ENCODE measurements around the gene RAET1E. TPM values are rescaled to one million over a fixed set of nuclear protein-coding genes. Genes with fewer than 3 reads are reported as not detected.

The RAET1E gene
- total RNA-seq, 2 experiments from 2014 or later, result not detected

DNA sequence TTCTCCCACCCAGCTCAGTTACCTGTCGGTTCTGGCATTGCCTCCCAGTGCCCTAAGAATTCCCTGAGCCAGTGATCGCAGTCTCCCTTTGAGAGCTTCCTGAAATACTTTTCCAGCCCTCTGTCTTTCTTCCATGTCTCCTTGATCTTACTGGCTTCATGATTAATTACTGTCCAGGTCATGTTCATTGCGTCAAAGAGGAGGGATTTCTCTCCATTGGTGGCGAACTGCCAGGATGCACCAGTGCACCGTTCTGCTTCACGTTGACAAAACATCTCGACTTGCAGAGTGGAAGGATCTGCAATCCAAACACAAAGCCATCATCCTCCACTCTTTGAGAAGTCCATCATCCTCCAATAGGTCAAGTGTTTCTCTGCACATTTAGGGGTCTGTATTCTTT is 8.6 kb downstream of the RAET1E start:
- Histone ChIP-seq H3K27ac (ENCODE audit: low read depth in 1 of 2, low read length in 2 of 2) (no peak overlapping the region), H3K4me1 (ENCODE audit: insufficient read depth, low read length) (no peaks in the 10 kb centered on the region), H3K36me3 (ENCODE audit: insufficient read depth, low read length) (no peaks in the 10 kb centered on the region), H3K9me3 (ENCODE audit: control insufficient read depth in 1 of 2, insufficient read depth in 1 of 2, low read length in 2 of 2) (no peaks in the 10 kb centered on the region), H3K4me3 (ENCODE audit: low read length) (no peak overlapping the region), H3K27me3 (ENCODE audit: control insufficient read depth in 1 of 2, insufficient read depth in 2 of 2, low read length in 2 of 2) (no peaks in the 10 kb centered on the region)
- ChIA-PET POLR2A (no interaction called here), CTCF (no interaction called here)
- Mint-ChIP-seq H3K36me3 (ENCODE audit: low read depth) (no peaks in the 10 kb centered on the region), H3K4me1 (ENCODE audit: low read depth) (no peaks in the 10 kb centered on the region), H3K27me3 (peaks cover 14% of the 10 kb centered on the region), H3K9me3 (no peaks in the 10 kb centered on the region), H3K4me3 (no peak overlapping the region), H3K27ac (no peak overlapping the region)
- DNase-seq (no peak), ATAC-seq (ENCODE audit: poor library complexity) (no peak)
- intact Hi-C loops (cut with DNase I, micrococcal nuclease), result no loop called here
- TF ChIP-seq, protein P1, sequence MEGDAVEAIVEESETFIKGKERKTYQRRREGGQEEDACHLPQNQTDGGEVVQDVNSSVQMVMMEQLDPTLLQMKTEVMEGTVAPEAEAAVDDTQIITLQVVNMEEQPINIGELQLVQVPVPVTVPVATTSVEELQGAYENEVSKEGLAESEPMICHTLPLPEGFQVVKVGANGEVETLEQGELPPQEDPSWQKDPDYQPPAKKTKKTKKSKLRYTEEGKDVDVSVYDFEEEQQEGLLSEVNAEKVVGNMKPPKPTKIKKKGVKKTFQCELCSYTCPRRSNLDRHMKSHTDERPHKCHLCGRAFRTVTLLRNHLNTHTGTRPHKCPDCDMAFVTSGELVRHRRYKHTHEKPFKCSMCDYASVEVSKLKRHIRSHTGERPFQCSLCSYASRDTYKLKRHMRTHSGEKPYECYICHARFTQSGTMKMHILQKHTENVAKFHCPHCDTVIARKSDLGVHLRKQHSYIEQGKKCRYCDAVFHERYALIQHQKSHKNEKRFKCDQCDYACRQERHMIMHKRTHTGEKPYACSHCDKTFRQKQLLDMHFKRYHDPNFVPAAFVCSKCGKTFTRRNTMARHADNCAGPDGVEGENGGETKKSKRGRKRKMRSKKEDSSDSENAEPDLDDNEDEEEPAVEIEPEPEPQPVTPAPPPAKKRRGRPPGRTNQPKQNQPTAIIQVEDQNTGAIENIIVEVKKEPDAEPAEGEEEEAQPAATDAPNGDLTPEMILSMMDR (IDR thresholded peaks at IDR 0.05), result no peak

DNA sequence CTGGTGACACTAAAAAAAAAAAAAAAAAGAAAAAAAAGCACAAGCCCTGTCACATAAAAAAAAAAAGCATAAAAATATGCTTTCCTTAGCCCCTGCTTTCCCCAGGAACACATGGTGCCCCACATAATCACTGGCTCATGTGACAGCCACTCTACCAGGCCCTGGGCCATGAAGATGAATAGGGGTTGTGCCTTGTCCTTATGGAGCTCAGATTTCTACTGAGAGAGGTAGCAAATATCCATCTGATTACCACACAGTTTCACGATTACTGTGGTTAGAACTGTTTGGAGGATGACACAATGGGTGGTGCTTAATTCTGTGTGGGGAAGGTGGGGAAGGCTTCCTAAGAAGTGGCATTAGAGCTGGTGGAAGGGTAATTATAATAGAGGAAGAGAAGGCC is 9.3 kb downstream of the RAET1E start:
- no peak overlapping the region for H3K27ac ChIP-seq (ENCODE audit: low read depth in 1 of 2, low read length in 2 of 2)
- no peaks in the 10 kb centered on the region for H3K9me3 ChIP-seq (ENCODE audit: control insufficient read depth in 1 of 2, insufficient read depth in 1 of 2, low read length in 2 of 2)
- H3K36me3 Mint-ChIP-seq (ENCODE audit: low read depth), result no peaks in the 10 kb centered on the region
- no peak overlapping the region for H3K27ac Mint-ChIP-seq
- no peaks in the 10 kb centered on the region for H3K36me3 ChIP-seq (ENCODE audit: insufficient read depth, low read length)
- no peak for ATAC-seq (ENCODE audit: poor library complexity)
- no peaks in the 10 kb centered on the region for H3K4me1 Mint-ChIP-seq (ENCODE audit: low read depth)
- peaks cover 19% of the 10 kb centered on the region for H3K27me3 Mint-ChIP-seq
- no peaks in the 10 kb centered on the region for H3K27me3 ChIP-seq (ENCODE audit: control insufficient read depth in 1 of 2, insufficient read depth in 2 of 2, low read length in 2 of 2)
- DNase-seq, result no peak
- no peaks in the 10 kb centered on the region for H3K9me3 Mint-ChIP-seq
- POLR2A ChIA-PET, result no interaction called here
- TF ChIP-seq, protein P1 (IDR thresholded peaks at IDR 0.05), result no peak
- intact Hi-C loops (cut with DNase I, micrococcal nuclease), result no loop called here
- CTCF ChIA-PET, result no interaction called here
- H3K4me3 Mint-ChIP-seq, result no peak overlapping the region
- H3K4me1 ChIP-seq (ENCODE audit: insufficient read depth, low read length), result no peaks in the 10 kb centered on the region
- H3K4me3 ChIP-seq (ENCODE audit: low read length), result no peak overlapping the region

DNA sequence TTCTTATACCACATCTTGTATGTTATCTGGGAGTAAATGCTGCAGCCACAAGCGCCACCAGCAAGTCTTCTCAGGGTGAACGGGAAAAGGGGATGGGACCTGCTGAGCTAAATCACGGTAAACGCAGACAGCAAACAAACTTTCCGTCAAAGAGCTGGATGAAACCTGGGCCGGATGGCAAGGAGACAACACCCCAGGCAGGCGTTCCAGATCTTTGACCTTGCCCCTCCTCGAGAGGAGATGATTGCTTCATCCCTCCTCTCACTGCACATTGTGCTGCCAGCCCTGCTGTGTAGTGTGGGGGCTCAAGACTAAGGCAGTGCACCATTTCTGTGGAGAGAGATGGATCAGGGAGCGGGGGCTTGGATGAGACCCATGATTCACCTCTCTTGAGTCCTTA is 9.8 kb downstream of the RAET1E start:
- no peaks in the 10 kb centered on the region for H3K9me3 Mint-ChIP-seq
- Histone ChIP-seq H3K9me3 (ENCODE audit: control insufficient read depth in 1 of 2, insufficient read depth in 1 of 2, low read length in 2 of 2) (no peaks in the 10 kb centered on the region), H3K4me3 (ENCODE audit: low read length) (no peak overlapping the region), H3K27me3 (ENCODE audit: control insufficient read depth in 1 of 2, insufficient read depth in 2 of 2, low read length in 2 of 2) (no peaks in the 10 kb centered on the region), H3K4me1 (ENCODE audit: insufficient read depth, low read length) (no peaks in the 10 kb centered on the region), H3K36me3 (ENCODE audit: insufficient read depth, low read length) (no peaks in the 10 kb centered on the region), H3K27ac (ENCODE audit: low read depth in 1 of 2, low read length in 2 of 2) (no peak overlapping the region)
- ChIA-PET POLR2A (no interaction called here), CTCF (no interaction called here)
- ATAC-seq (ENCODE audit: poor library complexity) (no peak), DNase-seq (no peak)
- intact Hi-C loops (cut with DNase I, micrococcal nuclease), result no loop called here
- H3K4me3 Mint-ChIP-seq, result no peak overlapping the region
- H3K4me1 Mint-ChIP-seq (ENCODE audit: low read depth), result no peaks in the 10 kb centered on the region
- no peaks in the 10 kb centered on the region for H3K36me3 Mint-ChIP-seq (ENCODE audit: low read depth)
- H3K27me3 Mint-ChIP-seq, result peaks cover 21% of the 10 kb centered on the region
- TF ChIP-seq, protein P1 (IDR thresholded peaks at IDR 0.05), result no peak
- no peak overlapping the region for H3K27ac Mint-ChIP-seq
